Measurements from ENCODE around the gene DAZAP1.

The DAZAP1 gene

DNA sequence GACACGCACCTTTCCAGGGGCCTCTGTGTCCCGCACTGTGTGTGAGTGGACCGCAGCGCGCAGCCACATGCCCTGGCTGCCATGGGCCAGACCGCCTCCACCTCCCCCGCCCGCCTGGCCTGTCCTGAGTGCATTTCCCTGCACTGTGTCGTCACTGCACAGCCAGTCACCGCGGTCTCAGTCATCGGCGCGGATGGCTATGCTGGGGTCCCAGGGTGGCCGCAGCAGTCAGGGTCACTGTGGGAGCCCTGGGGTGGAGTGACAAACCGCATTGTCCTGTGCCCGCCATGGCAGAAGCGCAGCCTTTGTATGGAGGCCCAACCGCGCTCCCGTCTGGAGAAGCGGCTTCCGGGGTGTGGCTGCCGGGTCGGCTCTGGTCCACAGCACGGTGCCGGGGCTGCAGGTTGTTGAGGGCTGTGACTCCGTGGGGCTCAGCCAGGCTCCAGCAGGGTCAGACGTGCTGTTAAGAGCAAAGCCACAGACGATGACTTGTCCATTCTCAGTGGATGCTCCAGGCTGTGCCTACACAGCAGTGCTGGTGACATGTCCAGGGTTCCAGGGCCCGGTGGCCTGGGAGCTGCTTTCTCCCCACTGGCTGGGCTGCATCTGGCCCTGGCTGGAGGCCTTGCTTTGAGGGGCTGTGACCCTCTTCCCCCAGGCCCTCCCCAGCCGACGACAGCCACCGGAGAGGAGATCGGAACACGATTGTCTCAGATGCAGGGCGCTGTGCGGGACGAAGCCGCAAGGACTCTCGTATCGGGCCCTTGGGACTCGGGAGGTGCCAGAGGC, 30.0 kb upstream of the DAZAP1 start:
- DNase-seq = no peak

DNA sequence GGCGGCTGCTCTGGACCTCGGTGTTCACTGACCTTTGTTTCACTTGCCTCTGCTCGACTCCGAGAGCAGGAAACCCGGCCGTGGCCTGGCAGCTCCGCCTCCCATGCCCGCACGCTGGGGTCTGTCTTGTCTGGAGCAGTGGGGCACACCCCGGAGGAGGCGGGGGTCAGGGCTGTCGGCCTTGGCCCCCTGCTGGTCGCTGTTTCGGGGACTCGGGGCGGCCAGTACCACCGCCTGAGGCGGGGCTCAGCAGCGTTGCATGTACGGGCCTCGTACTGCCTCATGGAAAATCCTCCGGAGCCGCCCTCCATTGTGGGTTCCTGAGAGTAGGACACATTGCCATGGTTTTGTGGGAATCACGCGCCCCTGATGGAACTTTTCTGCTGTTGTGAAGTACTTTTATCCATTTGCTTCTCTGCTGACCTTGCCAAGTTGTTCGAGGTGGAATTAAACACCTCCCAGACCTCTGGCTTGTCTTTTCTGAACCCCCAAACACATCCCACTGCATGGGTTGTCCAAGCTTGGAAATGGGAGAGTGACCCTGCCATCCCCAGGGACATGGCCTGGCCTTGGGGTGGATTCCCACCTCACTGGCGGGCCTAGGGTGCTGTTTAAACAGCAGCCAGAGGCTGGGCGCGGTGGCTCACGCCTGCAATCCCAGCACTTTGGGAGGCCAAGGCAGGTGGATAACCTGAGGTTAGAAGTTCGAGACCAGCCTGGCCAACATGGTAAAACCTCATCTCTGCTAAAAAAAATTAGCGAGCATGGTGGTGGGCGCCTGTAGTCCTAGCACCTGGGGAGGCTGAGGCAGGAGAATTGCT, 29.2 kb upstream of the DAZAP1 start:
- DNase-seq = no peak

DNA sequence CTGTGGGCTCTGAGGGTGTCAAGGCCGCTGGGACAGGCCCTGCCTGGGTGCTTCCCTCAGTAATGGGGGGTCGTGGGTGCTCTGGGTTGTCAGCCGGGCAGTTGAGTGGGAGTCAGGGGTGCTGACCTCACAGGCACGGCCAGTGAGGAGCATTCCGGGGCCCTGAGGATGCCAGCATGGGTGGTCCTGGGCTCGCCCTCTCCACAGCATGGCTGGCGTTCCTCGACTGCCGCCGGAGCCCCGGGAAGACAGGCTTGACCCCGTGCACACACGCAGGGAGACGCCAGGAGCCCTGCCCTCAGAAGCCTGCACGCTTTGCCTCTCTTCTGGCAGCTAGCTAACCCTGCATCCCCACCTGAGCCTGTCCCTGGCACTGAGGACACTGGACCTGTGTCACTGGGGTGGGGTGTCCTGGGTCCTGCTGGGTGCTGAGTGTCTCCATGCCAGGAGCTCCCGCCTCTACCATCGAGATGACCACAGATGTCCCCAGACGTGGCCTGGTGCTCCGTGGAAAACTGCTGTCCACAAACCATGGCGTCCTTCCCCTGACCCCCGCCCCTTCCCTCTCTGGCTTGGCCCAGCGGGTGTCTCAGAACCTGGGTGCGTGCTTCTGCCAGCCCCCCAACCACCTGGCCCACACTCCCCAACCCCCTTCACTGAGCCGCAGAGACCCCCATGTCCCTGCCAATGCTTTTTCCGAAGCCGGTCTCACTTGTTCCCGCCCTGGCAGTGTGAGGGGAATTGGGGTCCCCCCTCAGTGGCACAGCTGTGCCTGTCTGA, 28.1 kb upstream of the DAZAP1 start:
- DNase-seq = no peak

DNA sequence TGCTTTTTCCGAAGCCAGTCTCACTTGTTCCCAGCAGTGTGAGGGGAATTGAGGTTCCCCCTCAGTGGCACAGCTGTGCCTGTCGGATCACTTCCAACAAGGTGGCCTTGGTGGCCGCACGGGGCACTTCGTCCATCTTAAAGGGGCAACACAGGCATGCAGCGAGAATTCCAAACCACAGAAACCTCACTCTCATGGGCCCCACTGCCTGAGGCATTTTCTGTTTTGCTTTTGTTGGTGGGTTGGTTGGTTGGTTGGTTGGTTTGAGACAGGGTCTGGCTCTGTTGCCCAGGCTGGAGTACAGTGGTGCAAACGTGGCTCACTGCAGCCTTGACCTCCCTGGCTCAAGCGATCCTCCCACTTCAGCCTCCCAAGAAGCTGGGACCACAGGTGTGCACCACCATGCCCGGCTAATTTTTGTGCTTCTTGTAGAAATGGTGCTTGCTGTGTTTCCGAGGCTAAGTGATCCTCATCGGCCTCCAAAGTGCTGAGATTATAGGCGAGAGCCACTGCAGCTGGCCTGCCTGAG, 27.4 kb upstream of the DAZAP1 start:
- DNase-seq = no peak

DNA sequence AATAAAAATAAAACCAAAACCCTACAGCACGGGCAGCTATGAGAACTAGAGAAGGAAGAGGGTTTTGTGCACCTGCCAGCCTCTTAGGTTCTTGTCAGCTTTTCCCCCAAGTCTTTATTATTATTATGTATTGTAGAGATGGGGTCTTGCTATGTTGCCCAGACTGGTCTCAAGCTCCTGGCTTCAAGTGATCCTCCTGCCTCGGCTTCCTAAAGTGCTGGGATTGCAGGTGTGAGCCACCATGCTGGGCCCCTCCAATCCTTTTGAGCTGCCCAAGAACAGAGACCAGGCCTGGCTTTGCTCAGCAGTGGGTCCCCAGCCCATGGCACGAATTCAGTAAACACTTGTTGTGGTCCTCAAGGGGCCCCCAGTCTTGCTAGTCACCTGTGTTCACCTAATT, 25.1 kb upstream of the DAZAP1 start:
- no peak for DNase-seq

DNA sequence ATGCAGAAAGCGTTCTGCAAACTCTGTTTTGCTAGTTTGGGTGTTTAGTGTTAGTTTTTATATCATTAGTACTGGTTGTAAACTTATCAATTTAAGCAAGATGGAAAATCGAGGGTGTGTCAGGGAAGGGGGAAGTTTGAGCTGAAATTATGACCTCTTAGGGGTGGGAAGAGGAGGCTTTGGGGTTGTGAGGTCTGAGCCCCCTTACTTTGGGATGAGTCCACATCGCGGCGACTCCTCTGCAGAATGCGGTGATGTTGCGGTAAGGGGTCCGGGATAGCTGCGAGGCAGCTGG, 24.4 kb upstream of the DAZAP1 start:
- DNase-seq = no peak

DNA sequence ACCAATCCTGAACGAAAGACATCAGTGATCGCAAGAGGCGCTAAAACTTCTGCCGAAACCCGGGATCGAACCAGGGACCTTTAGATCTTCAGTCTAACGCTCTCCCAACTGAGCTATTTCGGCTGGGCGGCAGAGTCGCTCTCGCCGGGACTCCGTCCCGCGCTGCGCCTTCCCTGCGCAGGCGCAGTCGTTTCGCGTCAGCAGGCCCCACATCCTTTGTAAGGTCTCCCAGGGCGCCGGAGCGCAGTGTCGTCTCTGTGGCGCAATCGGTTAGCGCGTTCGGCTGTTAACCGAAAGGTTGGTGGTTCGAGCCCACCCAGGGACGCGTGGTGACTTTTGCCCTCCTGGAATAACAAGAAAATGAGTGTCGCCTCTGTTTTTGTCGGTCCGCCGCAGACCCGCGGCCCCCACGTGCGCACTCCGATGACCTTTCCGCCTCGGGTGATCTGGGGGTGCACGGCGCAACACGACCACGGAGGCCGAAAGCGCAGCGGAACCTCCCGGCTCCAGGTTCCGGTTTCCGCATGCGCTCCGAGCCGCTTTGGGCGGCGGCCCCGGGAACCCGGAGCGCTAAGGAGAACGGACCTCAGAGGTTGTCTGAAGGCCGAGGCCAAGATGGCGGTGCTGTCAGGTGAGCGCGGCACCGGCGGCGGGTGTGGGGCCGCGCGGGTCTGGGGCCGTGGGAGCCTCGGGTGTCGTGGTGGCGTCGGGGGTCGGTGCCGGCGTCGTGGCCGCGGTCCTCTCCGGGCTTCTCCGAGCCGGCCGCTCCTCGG, 23.9 kb upstream of the DAZAP1 start, which contains the start of gene NDUFS7:
NDUFS7 (plus strand) TSS at position 596 of the 773 bp plus-strand sequence; CDS start at position 616, 20 bp downstream.
- DNase-seq = peak; percentile 90

DNA sequence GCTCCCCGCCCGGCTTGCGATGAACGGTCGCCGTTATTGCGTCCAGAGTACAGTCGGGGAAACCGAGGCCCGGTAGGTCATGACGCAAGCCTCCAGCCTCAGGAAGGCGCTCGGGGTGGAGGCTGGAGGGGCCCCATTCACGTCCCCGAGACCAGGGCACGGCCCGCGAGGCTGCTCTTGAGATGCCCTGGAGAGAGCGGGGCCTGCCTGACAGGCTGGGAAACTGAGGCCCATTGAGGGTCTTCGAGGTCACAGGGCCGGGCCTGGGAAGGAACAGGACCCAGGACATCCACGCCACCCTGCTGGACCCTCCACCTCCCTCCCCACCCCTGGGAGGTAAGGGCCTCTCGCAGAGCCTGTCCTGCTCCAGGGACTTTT, 23.3 kb upstream of the DAZAP1 start:
- no peak for DNase-seq

DNA sequence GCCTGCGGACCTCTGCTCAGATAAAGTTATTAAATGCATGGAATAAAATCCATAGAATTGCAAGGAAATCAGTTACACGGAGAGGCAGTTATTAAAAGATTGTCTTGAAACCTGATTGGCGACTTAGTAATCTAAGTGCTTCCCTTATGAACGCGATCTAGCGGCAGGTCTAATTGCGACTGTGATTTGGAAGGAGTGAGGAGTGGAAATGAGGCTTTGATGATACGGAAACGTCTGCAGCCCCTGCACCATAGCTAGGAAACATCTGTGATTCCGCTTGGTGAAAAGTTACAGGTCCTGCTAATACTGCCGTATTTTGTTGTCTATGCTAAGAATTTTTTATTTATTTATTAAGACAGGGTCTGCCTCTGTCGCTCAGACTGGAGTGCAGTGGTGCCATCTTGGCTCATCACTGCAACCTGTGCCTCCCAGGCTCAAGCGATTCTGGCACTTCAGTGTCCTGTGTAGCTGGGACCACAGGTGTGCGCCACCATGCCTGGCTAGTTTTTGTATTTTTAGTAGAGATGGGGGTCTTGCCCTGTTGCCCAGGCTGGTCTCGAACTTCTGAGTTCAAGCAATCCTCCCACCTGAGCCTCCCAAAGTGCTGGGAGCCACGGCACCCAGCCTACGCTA, 22.8 kb upstream of the DAZAP1 start:
- no peak for DNase-seq

DNA sequence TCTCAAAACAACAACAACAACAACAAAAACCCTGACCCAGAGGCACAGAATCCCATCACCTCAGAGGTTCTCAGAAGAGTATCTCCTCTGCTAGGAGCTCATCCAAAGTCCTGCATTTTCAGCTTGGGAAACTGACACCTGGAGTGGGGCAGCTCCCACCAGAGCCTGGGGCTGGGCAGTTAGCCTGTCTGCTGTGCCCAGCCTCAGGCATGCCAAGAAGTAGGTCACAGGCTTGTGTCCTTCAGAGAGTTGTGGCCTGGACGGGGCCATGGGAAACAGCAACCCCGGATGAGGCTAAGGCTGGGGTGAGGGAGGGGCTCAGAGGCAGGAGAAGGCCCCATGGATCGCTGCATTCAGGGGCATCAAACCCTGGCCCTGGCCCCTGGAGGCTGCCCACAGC, 21.6 kb upstream of the DAZAP1 start:
- no peak for DNase-seq

DNA sequence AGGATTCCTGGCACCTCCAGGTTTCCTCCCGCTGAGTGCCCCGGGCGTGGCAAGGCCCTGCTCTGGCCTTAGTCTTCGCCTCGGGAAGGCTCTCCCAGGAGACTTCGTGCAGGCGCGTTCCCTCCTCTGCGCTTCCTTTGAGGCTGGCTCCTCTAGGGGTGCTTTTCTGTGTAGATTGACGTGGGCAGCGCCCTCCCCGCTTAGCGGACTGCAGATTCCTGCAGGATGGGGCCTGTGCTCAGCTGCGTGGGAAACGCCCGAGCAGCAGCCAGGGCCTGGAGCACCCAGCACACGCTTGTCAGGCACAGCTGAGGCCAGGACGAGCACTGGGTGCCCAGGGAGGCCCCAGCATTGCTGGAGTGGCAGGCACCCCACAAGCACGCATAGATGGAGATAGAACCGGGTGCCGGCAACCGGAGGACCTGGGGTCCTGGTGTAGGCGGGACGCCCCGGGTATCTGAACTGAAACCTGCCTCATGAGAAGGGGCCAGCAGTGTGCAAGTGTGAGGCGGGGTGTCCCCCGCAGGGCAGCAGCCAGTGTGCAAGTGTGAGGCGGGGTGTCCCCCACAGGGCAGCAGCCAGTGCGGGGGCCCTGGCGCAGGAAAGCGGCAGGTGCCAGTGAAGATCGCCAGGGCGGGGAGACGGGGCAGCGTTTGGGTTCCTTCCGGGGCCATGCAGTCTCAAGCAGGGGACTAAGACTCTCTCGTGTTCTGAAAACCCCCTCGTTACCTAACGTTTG, 20.3 kb upstream of the DAZAP1 start:
- no peak for DNase-seq

DNA sequence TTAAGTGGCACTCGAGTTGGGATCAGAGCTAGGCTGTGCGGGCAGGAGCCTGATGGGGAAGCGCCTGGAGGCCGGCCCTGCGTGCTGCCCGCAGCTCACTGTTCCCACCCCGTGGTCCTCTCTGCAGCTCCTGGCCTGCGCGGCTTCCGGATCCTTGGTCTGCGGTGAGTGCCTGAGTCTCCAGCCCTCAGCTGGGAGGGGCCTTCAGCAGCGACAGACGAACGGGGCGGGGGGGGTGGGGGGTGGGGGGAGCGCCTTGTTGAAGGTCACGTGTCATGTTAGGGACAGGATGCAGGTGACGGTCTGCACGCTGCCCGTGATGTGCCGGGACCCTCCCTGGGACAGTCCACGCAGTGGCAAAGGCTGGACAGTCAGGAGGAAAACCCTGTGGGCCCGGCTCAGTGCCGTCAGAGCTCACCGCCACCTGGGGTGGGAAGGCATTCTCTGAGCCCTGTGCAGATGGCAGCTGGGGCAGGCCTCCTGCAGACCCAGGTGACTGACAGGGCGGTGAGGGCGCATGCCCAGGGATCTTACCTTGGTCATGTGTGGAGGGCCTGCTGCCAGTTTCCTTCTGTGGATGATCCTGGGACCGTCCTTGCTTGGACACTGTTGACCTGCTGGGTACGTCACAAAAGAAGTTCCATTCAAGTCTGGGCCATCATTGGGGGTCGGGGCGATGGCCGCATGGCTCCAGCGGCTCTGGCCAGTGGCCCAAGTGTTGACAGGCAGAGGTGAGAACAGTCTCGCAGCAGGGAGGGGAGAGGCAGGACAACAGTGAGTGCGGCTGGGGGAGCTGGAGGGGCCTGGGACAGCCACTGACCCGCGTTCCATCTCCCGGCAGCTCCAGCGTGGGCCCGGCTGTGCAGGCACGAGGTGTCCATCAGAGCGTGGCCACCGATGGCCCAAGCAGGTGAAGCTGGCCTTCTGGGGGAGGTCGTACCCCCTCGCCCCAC, 19.4 kb upstream of the DAZAP1 start:
- no peak for DNase-seq

DNA sequence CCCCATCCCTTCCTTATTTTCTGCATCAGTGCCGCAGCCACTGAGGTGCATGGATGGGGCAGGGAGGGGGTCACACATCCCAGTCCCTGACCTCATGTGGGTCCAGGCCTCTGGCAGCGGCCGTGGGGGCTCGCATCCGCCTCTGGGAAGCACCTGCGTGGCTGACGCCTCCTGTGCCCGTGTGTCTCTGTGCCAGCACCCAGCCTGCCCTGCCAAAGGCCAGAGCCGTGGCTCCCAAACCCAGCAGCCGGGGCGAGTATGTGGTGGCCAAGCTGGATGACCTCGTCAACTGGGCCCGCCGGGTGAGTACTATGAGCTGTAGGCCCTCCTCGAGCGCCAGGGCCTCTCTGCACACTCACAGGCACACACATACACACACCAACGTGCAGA, 18.8 kb upstream of the DAZAP1 start:
- no peak for DNase-seq

DNA sequence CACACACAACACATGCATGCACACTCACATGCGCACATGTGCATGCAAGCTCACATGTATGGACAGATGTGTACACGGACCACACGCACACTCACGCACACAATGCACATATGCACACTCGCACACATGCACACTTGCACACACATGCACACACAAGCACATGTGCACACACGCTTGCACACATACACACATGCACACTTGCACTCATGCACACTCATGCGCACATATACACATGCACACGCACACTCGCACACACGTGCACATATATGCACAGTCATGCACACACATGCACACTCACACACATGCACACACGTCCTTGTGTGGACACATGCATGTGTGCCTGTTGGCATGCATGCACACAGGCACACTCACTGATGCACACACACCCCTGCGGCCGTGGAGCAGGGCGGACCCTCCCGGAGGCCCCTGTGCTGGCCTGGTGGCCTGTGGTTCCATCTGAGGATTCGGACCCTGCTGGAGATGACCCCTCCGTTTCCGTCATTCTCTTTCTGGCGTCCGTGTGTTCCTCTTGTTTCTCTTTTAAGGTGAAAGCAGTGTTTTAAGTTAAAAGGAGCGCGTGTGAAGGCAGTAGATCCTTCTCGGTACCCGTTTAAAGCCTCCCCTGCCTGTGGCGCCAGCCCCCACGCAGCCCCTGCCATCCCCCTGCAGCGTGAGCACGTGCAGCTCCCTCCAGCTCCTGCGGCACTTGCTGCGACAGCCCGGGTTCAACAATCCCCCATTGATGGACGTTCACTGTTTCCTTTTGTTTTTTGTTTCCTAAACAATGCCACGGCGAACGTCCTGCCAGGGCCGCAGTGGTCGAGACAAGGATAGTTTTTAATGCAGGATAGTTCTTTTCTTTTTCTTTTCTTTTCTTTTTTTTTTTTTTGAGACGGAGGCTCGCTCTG, 18.1 kb upstream of the DAZAP1 start:
- no peak for DNase-seq

DNA sequence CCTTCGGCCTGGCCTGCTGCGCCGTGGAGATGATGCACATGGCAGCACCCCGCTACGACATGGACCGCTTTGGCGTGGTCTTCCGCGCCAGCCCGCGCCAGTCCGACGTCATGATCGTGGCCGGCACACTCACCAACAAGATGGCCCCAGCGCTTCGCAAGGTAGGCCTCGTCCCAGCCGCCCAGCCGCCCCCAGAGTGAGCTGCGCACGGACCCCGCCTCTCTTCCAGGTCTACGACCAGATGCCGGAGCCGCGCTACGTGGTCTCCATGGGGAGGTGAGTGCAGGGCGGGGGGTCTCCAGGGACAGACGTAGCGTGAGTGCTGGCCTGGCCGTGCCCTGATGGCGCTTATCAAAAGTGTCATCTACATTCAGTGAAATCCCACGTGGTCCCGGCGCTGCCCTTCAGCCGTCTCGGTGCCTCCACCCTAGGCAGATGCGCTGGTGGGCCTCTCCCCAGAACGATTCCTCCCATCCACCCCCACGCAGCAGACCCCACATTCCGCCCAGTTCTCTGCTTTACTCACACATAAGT, 16.4 kb upstream of the DAZAP1 start:
- no peak for DNase-seq

DNA sequence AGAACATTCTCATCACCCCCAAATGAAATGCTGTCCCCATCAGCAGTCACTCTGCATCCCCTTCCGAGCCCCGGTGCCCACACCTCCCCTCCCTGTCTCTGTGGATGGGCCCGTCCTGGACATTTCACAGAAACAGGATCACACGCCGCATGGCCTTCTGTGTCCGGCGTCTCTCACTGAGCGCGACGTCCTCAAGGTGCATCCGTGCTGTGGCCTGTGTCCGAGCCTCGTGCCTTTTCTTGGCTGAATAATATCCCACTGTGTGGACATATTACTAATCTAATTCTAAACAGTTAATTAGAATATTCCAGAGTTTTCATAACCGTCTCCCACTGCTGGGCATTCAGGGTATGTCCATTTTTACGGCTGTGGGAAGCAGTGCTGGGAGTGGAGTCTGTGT, 15.0 kb upstream of the DAZAP1 start:
- DNase-seq = no peak

DNA sequence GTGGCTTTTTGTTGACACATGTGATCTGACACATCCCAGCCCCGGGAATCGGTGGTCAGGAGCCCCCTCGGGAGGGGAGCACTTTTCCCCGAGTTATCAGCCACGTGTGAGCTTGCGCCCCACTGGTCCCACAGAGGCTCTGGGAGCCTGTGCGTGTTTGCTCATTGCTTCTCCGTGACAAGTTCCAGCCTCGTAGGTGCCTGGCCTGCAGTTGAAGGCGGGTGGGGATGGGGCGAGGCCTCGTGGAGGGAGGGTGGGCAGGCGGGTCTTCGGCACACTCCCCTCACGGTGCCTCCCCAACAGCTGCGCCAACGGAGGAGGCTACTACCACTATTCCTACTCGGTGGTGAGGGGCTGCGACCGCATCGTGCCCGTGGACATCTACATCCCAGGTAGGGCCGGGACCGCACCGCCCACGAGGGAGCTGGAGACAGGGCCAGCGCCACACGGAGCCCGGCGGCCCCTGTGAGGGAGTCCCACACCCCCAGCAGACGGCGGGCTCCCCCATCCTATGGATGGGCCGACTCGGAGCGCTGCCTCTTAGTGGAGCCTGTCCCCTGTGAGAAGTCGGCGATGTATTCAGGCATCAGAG, 14.4 kb upstream of the DAZAP1 start:
- no peak for DNase-seq

DNA sequence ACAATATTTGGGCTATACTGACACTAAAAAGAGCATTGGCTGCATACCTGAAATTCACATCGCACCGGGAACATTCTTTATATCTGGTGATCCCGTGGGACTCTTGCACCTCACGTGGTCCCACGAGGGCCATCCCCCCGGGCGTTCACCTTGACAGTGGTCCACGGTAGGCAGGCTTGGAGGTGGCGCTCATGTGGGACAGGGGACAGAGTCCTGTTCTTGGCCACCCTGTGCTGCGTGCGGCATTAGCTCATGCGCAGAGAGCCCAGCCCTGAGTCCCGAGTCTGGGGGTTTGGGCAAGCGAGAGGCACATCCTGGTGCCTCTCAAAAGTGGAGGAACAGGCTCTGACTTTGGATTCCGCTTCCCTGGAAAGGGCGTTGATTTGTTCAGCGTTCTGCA, 13.5 kb upstream of the DAZAP1 start:
- no peak for DNase-seq
